ENCODE results near the gene DCN. TPM values are rescaled to one million over a fixed set of nuclear protein-coding genes. Genes with fewer than 3 reads are reported as not detected.

Gene DCN
- total RNA-seq, 4 donors from 2014 or later = 1,699 to 4,675 (median 2,258) TPM

DNA sequence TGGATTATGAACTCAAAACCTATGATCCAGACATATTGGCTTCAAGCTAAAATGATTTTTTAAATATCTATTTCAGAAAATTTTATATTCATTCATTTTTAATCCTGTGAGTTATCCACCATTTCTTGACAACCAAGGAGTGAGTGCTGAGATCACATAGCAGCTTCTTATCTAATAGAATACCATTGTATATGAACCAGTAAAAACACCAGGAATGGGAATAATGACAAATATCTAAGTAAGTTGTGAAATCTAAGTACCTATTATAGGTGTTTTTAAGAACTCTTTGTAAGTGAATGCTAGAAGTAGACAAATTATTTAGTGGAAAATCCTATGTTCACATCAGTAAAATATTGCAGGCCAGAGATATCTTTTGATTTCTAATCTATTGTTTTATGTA is 79.5 kb downstream of the DCN start:
- intact Hi-C loops (cut with DNase I; ENCODE audit: low total_unique reads) = no loop called here

GRCh38 chr12:91100906-91101305 is 81.7 kb downstream of the DCN start:
- Histone ChIP-seq H3K9me3 (no peaks in the 10 kb centered on the region), H3K27me3 (no peaks in the 10 kb centered on the region), H3K4me1 (no peaks in the 10 kb centered on the region), H3K36me3 (no peaks in the 10 kb centered on the region), H3K27ac (peak overlapping the region; percentile 7 to 75), H3K4me3 (no peak overlapping the region)
- intact Hi-C loops (cut with DNase I; ENCODE audit: low total_unique reads) = no loop called here
- TF ChIP-seq POLR2A (IDR thresholded peaks at IDR 0.05) = no peak
- TF ChIP-seq, protein P1, sequence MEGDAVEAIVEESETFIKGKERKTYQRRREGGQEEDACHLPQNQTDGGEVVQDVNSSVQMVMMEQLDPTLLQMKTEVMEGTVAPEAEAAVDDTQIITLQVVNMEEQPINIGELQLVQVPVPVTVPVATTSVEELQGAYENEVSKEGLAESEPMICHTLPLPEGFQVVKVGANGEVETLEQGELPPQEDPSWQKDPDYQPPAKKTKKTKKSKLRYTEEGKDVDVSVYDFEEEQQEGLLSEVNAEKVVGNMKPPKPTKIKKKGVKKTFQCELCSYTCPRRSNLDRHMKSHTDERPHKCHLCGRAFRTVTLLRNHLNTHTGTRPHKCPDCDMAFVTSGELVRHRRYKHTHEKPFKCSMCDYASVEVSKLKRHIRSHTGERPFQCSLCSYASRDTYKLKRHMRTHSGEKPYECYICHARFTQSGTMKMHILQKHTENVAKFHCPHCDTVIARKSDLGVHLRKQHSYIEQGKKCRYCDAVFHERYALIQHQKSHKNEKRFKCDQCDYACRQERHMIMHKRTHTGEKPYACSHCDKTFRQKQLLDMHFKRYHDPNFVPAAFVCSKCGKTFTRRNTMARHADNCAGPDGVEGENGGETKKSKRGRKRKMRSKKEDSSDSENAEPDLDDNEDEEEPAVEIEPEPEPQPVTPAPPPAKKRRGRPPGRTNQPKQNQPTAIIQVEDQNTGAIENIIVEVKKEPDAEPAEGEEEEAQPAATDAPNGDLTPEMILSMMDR (IDR thresholded peaks at IDR 0.05) = no peak
- no peak for DNase-seq

More for the DNA sequence above, 79.5 kb downstream of the DCN start:
- Histone ChIP-seq H3K9me3 (no peaks in the 10 kb centered on the region), H3K36me3 (no peaks in the 10 kb centered on the region), H3K4me1 (no peaks in the 10 kb centered on the region), H3K27me3 (no peaks in the 10 kb centered on the region), H3K27ac (peak overlapping the region in 1 of 2 donors; percentile 22), H3K4me3 (no peak overlapping the region)
- no peak for TF ChIP-seq POLR2A (IDR thresholded peaks at IDR 0.05)
- TF ChIP-seq, protein P1 (IDR thresholded peaks at IDR 0.05) = no peak
- no peak for DNase-seq

DNA sequence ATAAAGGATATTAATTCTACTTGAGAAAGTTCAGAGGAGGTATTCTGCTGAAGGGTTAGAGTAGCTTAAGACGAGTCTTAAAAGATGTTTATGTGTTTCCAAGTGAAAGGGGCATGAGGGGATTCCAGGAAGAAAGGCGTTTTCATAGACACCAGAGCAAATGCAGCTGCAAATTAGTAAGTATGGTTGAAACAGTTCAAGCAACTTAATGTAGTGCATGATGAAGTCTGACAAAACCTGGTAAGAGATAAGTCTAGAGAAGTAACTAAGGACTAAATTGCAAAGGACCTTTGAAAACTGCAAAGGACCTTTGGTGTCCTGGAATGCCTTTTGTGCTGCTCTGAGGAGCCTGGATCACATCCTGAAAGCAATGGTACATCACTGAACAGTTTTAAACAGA is 82.8 kb downstream of the DCN start:
- no peak overlapping the region for H3K4me3 ChIP-seq
- no peaks in the 10 kb centered on the region for H3K36me3 ChIP-seq
- TF ChIP-seq POLR2A (IDR thresholded peaks at IDR 0.05) = no peak
- TF ChIP-seq, protein P1 (IDR thresholded peaks at IDR 0.05) = no peak
- H3K27ac ChIP-seq = peak overlapping the region; percentile 57 to 75
- H3K27me3 ChIP-seq = no peaks in the 10 kb centered on the region
- H3K4me1 ChIP-seq = no peaks in the 10 kb centered on the region
- no peak for DNase-seq
- H3K9me3 ChIP-seq = no peaks in the 10 kb centered on the region
- intact Hi-C loops (cut with DNase I; ENCODE audit: low total_unique reads) = no loop called here

DNA sequence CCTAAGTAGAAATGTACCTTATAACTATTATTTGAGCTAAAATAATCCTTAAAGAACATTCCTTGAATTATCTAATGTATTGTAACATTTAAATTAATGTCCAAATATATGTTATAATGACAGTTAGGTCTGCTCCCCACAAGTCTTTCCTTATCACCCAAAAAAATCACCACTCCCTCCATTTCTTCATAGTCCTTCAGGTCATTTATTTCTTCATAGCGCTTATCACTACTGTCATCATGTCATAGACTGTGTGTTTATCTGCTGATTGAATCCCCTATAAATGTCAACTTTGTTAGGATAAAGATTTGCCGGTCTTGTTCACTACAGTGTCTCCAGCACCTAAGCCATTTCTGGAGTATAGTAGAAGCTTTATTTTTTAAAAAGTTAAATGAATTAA is 83.3 kb downstream of the DCN start:
- intact Hi-C loops (cut with DNase I; ENCODE audit: low total_unique reads) = no loop called here
- no peak for TF ChIP-seq POLR2A (IDR thresholded peaks at IDR 0.05)
- TF ChIP-seq, protein P1 (IDR thresholded peaks at IDR 0.05) = no peak
- Histone ChIP-seq H3K9me3 (no peaks in the 10 kb centered on the region), H3K27me3 (no peaks in the 10 kb centered on the region), H3K4me1 (no peaks in the 10 kb centered on the region), H3K36me3 (no peaks in the 10 kb centered on the region), H3K4me3 (no peak overlapping the region), H3K27ac (peak overlapping the region; percentile 57 to 75)
- no peak for DNase-seq

- intact Hi-C loops (cut with DNase I; ENCODE audit: low total_unique reads) = no loop called here
Observed at GRCh38 chr12:91098941-91099340, 83.7 kb downstream of the DCN start.

More at GRCh38 chr12:91098941-91099340, 83.7 kb downstream of the DCN start:
- no peaks in the 10 kb centered on the region for H3K4me1 ChIP-seq
- H3K36me3 ChIP-seq = no peaks in the 10 kb centered on the region
- peak overlapping the region; percentile 57 to 75 for H3K27ac ChIP-seq
- H3K9me3 ChIP-seq = no peaks in the 10 kb centered on the region
- no peak overlapping the region for H3K4me3 ChIP-seq
- no peak for TF ChIP-seq POLR2A (IDR thresholded peaks at IDR 0.05)
- TF ChIP-seq, protein P1 (IDR thresholded peaks at IDR 0.05) = no peak
- DNase-seq = peak; percentile 39 to 74
- no peaks in the 10 kb centered on the region for H3K27me3 ChIP-seq
